Mammary epithelial cell (primary cell): ENCODE results near the gene LIPK.

Experiments used
- CTCF ChIP-seq, 2 donors: IDR thresholded peaks in 1 of 2; conservative IDR thresholded peaks in 1 of 2; 2 replicates each; pipeline ENCODE4 v1.5.1; 2011 to 2012; ENCODE audit warnings: inconsistent platforms in 2 of 2, low read length in 2 of 2, mild to moderate bottlenecking in 2 of 2, control low read depth in 1 of 2, low read depth in 1 of 2; ENCODE audit not compliant: insufficient read depth in 1 of 2; ENCODE audit errors: extremely low read depth in 1 of 2
- EZH2 ChIP-seq: IDR thresholded peaks from 2 replicates; pipeline ENCODE4 v1.6.1; 2012; ENCODE audit warnings: low read length, inconsistent platforms, borderline replicate concordance

- no peak for TF ChIP-seq CTCF (conservative IDR thresholded peaks at IDR 0.05 in 1 of 2, IDR thresholded peaks at IDR 0.05 in 1 of 2; ENCODE audit: extremely low read depth in 1 of 2, insufficient read depth in 1 of 2, low read depth in 1 of 2, low read length in 2 of 2)
- TF ChIP-seq EZH2: no peak
These were observed 29.6 kb downstream of the LIPK start for GRCh38 chr10:88735661-88736060.
